GM10847 (cell line): ENCODE measurements around the gene ZFAND3.

Source experiments
- POLR2A ChIP-seq: IDR thresholded peaks from 2 replicates; pipeline ENCODE4 v1.6.1; 2011; ENCODE audit not compliant: insufficient read length; ENCODE audit errors: extremely low read depth

The ZFAND3 gene

DNA sequence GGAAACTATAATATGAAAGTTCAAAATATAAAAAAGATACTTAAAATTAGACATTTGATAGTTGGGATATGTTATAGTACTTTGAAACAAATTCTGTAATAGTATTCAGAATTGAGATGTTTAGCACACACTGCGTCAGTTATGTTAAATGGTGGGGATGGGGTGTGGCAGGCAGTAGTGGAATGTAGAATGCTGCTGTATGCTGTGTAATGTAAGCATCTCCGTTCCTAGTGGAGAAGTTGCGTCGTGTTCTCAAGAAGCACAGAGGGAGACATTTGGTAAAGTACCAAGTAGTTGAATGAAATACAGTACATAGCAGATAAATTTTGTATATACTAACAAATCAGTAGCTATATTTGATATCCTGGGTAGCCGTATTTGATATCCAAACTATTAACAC, 192.4 kb downstream of the ZFAND3 start:
- no peak for TF ChIP-seq POLR2A

DNA sequence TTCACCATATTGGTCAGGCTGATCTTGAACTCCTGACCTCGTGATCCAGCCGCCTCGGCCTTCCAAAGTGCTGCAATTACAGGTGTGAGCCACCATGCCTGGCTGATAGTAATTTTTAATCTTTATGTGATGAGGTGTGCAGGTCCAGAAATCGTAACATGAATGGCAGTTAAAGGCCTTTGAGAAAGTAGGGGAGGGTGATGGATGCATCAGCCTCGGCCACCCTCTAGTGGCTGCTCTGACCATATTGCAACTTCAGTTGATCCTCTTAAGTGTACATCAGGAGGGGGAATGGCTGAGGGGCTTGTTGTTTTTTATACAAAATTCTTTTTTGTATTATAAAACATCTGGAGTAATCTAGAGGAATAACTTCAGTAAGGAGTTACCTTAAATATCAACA, 193.0 kb downstream of the ZFAND3 start:
- TF ChIP-seq POLR2A = no peak

DNA sequence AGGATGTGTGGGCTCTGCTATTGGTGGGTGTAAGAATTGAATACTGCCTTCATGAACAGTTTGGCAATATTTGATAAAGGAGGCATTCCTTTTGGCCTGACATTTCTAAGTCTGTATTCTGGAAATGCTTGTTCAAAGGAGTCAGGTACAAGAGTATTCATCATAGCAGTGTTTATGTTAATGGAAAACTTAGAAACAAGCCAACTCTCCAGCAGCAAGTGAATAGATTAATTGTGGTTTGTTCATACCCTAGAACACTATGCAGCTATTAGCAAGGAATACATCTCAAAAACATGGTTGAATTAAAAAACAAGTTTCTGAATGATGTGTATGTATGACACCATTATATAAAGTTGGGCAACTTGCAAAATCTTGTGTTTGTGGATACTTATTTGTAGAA, 195.8 kb downstream of the ZFAND3 start:
- no peak for TF ChIP-seq POLR2A

DNA sequence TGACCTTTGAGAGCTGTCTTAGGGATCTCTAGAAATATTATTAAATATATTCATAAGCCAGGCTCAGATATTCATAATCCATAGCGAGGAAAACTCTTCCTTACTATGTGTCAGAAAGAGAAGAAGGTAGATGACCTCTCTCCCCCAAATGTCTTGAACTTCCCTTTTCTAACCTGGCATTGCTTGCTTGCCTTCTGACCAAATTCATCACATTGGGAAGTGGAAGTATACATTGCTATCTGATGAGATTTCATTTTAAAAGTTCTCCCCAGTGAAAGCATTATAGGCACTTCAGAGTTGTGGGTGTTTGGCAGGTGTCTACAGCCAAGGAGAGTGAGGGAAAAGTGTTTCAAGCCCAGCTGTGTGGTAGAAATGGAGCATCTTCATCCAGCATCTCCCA, 197.3 kb downstream of the ZFAND3 start:
- TF ChIP-seq POLR2A = no peak

DNA sequence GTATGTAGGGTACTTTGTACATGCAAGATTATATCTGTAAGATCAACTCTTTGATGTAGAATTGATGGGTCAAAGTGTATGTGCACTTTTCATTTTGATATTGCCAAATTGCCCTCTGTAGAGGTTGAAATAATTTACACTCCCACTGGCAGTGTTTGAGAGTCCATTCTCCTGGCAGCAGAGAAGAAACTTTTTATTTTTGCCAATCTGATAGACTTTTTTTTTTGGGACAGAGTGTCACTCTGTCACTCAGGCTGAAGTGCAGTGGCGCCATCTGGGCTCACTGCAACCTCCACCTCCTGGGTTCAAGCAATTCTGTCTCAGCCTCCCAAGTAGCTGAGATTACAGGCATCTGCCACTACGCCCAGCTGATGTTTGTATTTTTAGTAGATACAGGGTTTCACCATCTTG, 199.2 kb downstream of the ZFAND3 start:
- TF ChIP-seq POLR2A = no peak

DNA sequence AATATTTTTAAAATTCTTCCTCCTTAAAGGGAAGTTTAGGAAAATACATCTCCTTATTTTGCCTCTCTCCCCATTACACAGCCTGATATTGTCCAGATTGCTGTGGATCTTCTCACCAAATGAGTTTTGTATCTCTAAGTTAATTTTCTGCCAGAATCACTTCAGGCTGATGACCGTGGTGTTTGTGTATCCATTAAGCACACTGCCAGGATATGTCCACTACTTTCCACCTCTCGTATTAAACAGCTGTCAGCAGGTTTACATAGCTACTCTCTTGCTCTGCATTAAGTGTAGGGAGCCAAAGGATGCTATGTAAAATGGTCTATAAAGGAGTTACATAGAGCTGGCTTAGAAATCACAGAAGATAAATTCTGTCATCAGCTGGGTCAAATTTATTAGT, 201.1 kb downstream of the ZFAND3 start:
- TF ChIP-seq POLR2A = no peak

DNA sequence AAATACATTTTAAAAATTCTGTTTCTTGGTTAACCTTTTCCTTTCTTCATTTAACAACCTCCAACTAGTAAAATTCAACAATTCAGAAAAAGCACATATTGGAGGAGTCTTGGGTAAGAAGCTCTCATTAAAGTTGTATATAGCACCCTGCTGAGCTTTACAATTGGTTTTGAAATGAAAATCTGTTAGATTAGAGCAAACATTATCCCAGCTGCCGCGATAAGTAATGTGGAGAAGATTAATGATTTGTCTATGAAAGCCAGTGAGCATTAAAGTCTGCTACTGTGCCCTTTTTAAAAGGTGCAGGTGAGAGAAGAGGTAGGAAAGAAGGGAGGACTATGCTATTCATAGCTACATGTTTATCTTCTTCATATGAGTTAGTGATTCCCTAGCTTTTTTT, 201.5 kb downstream of the ZFAND3 start:
- TF ChIP-seq POLR2A = no peak

DNA sequence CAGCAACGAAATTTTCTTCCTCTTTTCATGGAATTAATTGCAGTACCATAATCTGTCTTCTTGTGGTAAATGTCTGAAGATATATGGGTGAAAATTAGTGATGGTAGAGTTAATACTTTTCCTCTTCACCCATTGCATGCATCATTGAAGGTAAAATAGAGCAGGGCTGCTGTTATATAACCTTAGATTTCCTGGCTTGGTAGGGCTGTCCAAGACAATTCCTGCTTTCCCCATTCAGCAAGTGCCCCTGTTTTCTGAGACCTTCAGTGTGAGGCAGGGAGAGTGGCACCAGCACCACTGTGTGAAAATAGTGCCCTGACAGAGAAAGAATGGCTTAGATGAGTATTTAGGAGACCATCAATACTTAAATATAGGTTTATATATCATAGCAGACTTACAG, 202.0 kb downstream of the ZFAND3 start:
- no peak for TF ChIP-seq POLR2A

DNA sequence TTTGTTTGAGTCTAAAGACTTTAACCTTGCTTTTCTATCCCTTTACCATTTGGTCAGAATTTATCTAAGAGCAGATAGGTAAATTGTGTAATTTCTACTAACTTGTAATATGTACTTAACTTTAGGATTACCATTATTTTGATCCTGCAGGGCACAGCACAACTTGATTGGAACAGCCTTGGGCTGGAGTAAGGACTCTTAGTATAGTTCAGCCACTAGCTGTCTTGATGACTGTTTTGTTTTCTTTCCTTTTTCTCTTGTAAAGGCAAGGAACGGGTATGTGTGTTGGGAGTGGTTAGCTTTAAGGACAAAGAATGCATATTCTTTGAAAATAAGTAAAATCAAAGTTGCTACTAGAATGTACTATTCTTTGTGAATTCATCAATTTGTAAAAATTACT, 203.2 kb downstream of the ZFAND3 start:
- no peak for TF ChIP-seq POLR2A

DNA sequence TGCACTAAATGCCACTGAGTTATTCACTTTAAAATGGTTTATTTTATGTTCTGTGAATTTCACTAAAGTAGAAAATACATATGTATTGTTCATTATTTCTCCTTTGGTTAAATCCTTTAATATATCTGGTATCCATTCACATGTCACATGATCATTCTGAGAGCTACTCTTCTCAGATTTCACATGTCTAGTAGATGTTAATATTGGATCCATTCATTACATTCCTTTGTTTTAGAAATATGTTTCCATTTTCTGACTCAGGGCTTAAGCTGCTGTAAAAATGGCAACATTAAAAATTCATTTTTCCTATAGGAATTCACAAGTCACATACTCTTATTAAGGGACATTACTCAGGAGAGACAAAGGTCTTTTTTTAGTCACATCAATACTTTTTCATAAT, 205.4 kb downstream of the ZFAND3 start:
- TF ChIP-seq POLR2A = no peak

DNA sequence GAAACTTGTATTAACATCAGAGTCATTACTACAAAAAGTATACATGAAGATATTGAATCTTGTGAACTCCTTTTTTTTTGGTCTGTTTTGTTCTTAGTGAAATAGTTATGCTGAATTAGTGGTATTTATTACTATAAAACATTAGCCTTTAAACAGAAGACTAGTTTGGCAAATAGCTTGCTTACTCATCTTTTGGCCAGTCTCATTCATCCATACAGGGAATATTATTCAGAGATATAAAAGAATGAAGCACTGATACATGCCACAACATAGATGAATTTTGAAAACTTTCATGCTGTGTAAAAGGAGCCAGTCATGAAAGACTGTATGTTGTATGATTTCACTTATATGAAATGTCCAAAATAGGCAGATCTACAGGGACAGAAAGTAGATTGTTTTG, 205.9 kb downstream of the ZFAND3 start:
- TF ChIP-seq POLR2A = no peak

DNA sequence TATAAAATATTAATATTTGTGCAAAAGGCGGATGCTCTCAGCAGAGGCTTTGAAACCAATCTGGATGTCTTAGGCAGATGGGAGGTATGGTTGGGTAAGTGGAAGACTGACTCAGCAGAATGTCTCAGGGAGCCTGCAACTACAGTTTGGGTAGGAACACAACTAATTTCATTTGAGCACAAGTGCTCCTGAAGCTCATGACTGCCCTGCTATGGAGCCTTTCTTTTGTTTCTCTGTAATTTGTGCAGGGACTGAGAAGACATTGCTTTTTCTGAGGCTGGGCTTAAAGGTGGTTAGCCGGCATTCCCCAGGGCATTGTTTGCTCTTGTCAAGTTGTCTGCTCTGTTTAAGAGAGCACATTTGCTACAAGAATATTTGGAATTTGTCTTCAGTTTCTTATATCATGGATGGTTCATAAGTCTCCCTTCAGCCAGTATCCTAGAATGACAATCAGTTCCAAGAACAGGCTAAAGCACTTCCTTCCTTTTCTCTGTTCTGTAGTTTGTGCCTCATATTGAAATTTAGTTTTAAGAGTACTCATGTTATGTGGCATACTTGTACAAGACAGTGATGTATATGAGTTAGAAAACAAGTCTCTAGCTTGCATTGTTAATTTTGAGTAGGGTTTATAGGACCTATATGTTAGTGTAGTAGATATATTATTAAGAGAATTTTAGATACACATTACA, 208.3 kb downstream of the ZFAND3 start:
- TF ChIP-seq POLR2A = no peak

DNA sequence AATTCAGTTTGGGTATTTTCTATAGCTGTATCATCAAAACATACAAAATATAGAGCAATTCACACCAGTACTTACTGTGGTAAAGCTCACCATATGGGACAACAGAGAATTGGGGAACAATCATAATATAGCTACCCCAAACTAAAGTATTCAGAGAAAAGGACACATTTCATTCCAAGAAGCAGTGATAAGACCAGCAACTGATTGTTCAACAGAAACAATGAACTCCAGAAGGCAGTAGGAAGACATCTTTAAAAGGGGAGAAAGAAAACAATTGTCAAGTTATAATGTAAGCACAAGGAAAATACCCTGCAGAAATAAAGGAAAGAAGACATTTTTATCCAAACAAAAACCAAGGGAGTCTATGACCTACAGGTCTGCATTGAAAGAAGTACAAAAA, 210.9 kb downstream of the ZFAND3 start:
- TF ChIP-seq POLR2A = no peak

DNA sequence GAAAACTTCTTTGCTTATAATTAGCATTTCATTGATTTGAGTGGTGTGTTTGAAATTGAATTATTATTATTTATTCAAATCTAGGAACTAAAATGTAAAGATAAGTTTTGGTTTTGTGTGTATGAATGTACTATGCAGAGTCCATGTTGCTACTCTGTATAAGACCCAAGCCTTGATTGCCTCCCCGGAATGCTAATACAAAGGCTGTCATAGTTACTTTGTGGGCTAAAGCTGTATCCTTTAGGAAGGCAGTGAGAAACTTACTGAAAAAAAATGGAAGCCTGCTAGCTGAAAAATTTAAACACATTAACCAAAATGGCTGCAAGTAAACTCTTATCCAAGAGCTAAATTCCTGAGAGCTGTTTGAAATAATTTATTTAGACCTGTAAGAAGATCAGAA, 213.3 kb downstream of the ZFAND3 start:
- TF ChIP-seq POLR2A = no peak

DNA sequence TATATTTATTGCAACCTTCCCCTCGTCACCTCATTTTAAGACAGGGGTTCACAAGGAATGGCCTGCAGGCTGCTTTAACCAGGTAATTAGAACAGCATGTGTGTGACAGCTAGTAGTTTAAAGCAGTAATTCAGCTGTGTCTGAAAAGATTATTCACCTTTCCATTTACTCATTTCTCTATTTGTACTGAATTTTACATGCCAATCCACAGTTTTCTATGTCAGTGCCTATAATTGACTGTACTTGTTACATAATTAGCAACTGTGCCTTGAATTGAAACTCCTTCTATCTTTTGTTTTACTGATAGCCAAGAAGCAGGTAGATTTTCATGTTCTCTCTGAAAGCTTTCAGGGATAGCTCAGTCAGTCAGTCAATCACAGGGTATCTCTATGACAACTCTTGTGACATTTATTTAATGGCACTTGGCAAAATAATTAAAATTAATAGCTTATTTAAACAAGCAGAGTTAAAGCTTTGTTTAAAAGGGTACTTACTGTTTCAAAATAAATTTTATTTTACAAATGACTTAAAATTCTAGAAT, 214.0 kb downstream of the ZFAND3 start:
- TF ChIP-seq POLR2A = no peak

DNA sequence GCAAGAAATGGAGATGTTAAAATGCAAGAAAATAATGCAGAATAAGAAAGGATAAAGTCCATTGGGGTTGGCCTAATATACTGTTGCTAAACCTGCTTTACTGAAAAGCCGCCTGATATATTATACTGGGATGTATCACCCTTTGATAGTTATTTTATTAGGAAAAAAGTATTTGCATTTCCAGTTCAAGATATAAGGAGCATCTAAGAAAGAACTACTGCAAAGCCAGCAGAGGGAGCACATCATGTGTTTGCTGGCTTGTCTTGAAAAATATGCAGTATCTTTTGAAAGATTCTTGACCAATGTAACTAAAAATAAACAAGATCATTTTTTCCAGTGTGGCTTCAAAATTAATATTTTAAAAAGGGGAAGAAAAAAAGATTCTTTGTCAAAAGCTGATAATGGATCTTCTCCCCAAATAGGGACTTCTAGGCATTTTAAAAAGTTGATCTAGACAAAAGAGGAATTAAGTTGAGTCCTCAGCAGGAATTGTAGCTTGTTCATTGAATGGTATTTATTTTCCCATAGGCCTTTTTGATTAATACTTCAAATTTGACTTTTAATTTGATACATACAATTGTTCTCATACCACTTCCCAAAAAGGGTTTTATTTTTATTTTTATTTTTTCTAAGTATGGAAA, 214.9 kb downstream of the ZFAND3 start:
- no peak for TF ChIP-seq POLR2A

DNA sequence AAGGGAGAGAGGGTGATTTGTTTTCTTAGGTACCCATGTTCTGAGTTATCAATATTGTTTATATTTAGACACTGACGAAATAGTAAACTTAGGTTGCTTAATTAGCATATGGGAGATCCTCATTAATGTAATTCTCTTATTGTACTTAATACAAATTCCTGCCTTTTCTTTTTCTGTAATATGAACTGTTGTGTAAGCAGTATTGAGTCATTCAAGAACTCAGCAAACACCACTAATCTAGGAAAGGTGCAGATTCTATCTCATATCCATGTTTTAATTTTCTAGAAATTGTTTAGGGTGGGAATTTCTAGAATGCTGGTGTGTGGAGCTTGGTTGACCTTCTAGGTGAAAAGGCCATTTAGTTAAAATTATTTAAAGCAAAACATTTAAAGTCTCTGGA, 216.0 kb downstream of the ZFAND3 start:
- no peak for TF ChIP-seq POLR2A

DNA sequence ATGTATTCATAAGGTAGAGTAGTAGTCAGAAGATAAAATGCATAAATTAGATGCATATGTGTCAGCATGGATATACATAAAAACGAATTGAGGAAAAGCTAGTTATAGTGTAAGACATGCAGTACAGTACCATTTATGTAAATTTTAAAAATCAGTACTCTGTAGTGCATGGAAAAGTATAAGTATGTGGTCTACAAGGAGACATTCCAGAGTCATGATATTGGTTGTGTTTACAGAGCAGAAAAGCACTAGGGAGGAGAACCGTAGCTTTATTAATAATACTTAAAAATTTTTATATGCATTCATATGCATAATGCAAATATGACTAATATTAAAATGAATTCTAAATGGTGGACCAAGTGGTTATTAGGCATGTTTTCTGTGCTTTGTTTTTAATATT, 220.0 kb downstream of the ZFAND3 start:
- TF ChIP-seq POLR2A = no peak

DNA sequence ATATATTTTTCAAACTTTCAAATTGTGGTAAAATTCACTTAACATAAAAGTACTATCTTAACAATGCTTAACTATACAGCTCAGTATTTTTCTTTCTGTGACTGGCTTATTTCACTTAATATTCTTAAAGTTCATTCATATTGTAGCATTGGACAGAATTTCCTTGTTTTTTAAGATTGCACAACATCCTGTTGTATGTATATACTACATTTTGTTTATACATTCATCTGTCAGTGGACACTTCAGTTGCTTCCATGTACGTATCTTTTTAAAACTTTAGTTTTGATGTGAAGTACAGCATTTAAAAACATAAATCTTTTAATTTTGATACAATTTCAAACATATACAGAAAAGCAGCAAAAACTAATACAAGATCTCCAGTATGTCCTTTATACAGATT, 220.7 kb downstream of the ZFAND3 start:
- TF ChIP-seq POLR2A = no peak
